A172 (cell line): ENCODE measurements around the gene MRRF. TPM values are rescaled to one million over a fixed set of nuclear protein-coding genes. Genes with fewer than 3 reads are reported as not detected.
"Not testable (repeated sequence)": the region's sequence is repeated elsewhere in the genome, so short reads cannot be mapped to it uniquely, and the experiment has no call there.

Experiments
- DNase-seq: peaks from one replicate; pipeline ENCODE4 v3.0.0-alpha.2; 2015; ENCODE audit warnings: low spot score
- total RNA-seq: library from RNA; depleted of rRNA; stranded (reverse); fragments of >200 nt; shearing (Covaris generic); gene quantifications from 2 replicates; pipeline ENCODE4 v1.2.3, GENCODE V29; 2014

Gene MRRF
- total RNA-seq, 1 experiment from 2014 or later: 120 TPM

DNA sequence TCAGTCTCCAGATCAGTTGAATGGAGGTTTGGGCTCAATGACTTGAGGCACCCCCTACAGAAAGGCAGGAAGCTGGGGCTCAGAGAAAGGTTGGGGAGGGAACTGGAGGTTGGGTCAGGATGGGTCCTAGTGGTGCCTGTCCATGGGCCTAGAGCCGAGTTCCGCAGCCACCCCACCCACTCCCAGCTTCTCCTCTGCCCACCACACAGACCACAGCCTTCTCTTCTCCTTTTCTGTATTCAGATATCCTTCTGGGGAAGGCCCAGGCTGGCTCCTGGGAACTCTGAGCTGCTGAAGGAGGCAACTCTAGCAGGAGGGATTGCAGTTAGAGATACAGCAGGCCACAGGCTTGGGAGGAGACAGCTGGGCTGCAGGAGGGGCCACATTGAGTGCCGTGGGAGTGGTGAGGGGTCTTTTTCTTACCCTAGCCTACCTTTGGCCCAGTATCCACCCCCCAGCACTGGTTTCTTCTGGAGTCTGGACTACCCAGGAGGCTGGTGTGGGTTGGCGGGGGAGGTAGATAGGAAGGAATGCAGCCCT, 90.7 kb downstream of the MRRF start:
- no peak for DNase-seq

- DNase-seq: no peak
These were observed 91.9 kb downstream of the MRRF start for GRCh38 chr9:122356627-122357026.

DNA sequence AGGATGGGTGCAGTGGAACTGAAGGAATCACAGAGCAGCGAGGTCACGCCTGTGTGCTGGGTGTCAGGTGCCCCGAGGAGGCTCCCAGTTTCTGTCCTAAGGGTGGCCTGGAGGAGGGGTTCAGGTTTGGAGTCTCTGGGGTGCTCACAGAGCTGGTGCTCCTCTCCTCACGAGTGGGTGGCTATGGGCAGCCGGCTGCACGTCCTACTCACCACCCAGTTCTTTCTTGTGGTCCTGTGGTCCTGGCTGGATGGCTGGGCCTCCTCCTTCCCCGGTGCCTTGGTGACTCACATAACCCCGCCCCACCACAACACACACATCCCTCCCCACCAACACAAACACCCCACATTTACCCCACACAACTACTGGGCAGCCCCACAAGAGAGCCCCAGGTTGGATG, 96.2 kb downstream of the MRRF start:
- peak; percentile 48 for DNase-seq

GRCh38 chr9:122363131-122363530, 98.4 kb downstream of the MRRF start:
- not testable (repeated sequence) for DNase-seq

DNA sequence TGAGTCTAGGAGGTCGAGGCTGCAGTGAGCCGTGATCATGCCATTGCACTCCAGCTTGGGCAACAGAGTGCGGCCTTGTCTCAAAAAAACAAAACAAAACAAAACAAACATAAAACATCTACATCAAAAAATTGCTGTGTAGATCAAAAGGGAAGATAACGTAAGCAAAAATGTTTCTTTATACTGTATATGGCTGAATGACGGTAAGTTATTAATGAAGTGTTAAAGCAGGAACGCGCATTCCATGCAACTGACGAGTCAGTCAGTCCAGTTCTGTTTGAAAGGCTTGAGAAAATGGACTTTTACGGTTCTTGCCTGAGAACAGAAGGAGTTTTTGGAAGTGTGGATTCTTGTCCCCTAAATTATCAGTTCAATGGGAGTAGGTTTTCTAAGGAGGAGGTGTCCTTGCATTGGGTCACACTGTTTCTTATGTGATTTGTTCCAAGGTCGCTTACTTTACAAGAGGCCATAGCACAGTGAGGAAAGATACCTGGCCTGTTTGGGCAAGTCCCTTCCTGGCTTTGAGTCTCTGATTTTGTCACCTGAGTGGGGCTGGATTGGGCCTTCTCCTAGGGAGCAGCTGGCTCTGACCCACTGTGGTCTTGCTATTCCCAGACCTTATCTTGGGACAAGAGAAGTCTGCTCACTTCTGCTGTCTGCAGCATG, 99.6 kb downstream of the MRRF start:
- DNase-seq: no peak

DNA sequence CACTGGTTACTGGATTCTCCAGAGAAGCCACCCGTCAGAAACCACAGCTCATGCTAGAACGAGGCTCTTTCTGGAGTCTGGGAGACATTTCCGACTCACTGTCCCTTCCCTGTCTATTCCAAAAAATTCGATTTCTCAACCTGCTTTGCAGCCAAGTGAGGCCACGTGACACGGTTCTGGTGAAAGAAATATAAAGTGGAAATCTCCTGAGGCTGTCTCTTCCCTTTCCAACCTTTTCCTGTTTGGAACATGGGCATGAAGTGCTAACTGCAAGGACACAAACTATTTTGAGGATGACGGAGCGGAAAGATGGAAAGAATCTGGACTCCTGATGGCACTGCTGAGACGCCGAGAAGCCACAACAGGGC, 100.1 kb downstream of the MRRF start:
- DNase-seq: no peak

GRCh38 chr9:122366074-122366660, 101.5 kb downstream of the MRRF start:
- DNase-seq: peak; percentile 13

- no peak for DNase-seq
These were observed 102.4 kb downstream of the MRRF start for GRCh38 chr9:122367065-122367464.

DNA sequence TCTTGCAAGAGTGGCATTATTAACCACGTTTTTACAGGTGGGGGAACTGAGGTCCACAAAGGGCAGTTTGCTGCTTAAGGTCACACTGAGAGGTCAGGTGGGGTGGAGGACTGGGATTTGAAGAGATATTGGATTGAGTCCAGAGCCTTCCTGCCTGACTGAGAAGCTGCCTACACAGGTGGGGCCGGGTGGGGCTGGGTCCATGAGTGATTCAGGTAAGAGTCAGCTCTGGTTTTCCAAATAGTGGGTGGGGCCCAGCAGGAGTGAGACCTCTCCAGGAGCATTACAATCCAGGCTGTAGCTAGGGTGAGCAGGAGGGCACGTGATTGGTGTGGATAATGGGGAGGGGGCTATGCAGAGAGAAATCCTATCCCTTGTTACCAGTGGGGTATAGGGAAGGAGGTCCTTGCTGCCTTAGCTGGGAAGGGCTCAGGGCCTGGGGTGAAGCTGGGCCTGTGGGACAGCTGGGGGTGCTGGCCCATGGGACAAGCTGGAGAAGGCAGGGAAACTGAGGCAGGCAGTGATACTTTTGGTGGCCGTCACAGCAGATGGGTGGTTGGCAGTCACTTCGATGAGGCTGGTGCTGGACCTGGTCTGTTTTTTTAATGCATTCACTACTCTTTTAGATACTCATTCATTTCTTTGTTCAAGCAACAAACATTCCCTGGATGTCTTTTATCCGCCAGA, 103.2 kb downstream of the MRRF start:
- DNase-seq: no peak

- DNase-seq: no peak
These were observed 104.0 kb downstream of the MRRF start for GRCh38 chr9:122368642-122369041.

DNA sequence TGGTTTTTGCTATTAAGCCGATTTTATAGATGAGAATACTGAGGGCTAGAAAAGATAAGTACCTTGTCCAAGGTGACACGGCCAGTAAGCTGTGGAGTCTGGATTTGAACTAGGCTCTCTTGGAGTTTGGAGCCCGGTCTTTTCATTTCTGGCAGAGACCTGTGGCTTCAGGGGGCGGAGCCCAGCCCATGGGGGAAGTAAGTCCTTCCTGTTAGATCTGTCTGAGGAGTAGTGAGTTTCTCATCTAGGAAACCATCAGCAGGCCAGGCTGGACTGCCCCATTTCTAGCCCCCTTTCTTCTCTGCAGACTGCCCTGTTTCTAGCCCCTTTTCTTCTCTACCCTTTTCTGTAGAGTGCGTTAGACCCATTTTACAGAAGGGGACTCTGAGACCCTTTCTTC, 105.6 kb downstream of the MRRF start:
- DNase-seq: no peak

- DNase-seq: no peak
These were observed 106.4 kb downstream of the MRRF start, which contains the start of gene PTGS1 for GRCh38 chr9:122370869-122371755. Gene PTGS1 (plus strand): TSS chr9:122371024. CDS start chr9:122371085, 61 bp downstream.

DNA sequence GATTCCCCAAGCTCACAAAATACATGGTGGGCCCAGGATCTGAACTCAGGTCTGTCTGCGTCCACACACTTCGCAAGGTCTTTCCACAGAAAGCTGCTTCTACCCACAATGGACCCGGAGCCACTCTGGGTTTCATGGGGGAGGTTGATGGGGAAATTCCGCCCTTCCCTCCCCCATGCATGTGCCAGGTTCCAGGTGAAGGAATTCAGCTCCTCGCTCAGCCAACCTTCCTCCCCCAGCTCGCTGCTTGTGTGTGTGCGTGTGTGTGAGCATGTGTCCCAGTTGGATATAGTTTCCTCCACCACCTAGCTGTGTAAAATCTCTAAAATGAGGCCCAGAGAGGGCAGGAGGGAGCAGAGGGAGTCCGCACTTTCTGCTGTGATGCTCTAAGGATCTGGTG, 107.2 kb downstream of the MRRF start:
- no peak for DNase-seq

- DNase-seq: no peak
These were observed 108.5 kb downstream of the MRRF start for GRCh38 chr9:122372856-122373845.

DNA sequence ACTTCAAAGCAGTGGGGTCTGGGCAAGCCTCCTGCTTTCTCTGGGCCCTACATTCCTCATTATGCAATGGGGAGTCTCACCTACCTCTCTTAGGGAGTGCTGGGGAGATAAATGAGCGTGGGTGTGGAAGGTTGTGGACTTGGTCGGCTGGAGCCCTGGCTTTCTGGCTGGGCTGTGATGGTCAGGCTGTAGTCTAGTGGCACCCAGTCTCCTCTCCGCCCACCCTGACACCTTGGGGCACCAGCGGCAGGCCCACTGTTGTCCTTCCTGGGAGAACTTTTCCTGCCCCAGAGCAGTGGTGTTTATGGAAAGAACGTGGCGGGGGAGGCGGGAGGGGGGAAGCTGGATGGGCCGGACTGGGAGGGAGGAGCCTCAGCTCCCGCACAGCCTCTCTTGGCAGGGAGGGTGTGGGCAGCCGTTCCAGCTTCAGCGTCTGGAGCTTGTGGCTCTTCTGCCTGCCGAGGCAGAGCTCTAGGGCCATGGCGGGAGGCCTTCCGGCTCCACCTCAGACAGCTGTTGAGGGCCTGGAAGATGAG, 110.3 kb downstream of the MRRF start:
- DNase-seq: no peak

DNA sequence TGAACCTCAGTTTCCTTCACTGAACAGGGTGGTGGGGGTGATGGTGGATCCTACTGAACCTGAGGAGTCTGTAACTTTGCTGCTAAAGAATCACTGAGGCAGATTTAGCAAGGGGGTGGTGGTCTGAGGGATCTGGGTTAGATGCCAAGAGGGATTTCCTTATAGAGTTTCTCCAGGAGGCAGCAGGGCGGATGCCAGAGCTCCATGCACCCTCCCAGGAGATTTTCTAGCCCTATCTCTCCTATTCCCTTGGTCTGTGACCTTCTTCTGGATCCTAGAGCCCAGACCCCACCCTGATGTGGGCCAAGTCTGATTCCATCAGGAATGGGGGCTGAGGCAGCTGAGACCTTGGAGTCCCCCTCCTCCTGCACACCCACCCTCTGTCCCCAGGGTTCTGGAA, 112.1 kb downstream of the MRRF start:
- DNase-seq: no peak

DNA sequence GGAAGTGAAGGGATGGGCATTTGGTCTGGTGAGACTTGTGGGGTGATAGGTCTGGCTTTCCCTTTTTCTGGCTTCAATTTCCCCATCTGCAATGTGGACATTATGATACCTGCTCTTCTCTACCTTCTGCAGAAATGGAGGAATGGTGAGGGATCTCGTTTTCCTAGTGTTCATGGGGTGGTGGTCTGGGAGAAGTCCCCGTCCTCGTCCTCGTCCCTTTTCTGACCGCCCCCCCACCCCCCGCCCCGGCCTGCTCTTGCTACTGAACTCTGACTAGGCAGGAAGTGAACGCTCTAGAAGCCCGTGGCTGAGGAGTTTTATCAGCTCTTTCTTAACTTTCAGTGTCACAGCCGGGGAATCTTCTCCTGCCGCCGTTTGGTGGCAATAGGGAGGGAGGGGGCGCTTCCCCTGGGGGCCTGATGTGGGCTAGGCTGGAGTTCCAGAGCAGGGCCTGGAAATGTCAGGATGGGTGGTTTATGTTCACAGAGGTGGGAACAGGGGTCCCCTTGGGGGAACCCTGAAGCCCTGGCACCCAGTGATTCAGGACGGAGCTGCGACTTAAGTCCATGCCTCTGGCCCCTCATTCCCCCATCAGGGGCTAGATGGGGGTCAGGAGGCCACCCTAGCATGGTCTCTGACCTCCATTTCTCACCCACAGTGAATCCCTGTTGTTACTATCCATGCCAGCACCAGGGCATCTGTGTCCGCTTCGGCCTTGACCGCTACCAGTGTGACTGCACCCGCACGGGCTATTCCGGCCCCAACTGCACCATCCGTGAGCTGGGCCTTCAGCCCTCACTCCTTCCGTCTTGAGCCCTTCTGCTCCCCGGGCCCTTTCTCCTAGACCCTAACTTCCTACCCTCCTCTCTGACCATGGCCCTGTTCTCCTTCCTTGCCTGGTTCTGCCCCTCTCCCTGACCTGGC, 112.8 kb downstream of the MRRF start:
- no peak for DNase-seq

DNA sequence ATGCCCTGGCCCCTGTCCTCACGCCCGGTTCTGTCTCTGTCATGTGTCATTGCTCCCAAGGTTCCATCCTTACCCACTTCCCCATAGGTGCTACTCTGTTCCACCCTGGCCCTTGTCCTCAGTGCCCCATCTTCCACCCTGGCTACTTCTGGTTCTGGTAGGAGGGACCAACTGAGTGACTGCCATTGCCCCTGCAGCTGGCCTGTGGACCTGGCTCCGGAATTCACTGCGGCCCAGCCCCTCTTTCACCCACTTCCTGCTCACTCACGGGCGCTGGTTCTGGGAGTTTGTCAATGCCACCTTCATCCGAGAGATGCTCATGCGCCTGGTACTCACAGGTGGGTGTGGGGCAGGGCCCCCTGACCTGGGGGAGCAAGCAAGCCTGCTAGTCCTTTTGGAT, 113.6 kb downstream of the MRRF start:
- DNase-seq: no peak

- no peak for DNase-seq
These were observed 114.7 kb downstream of the MRRF start for GRCh38 chr9:122379340-122379739.
